Measurements from ENCODE around the gene ELSPBP1. TPM values are rescaled to one million over a fixed set of nuclear protein-coding genes. Genes with fewer than 3 reads are reported as not detected.

The ELSPBP1 gene
- total RNA-seq, 4 donors from 2014 or later, result not detected

DNA sequence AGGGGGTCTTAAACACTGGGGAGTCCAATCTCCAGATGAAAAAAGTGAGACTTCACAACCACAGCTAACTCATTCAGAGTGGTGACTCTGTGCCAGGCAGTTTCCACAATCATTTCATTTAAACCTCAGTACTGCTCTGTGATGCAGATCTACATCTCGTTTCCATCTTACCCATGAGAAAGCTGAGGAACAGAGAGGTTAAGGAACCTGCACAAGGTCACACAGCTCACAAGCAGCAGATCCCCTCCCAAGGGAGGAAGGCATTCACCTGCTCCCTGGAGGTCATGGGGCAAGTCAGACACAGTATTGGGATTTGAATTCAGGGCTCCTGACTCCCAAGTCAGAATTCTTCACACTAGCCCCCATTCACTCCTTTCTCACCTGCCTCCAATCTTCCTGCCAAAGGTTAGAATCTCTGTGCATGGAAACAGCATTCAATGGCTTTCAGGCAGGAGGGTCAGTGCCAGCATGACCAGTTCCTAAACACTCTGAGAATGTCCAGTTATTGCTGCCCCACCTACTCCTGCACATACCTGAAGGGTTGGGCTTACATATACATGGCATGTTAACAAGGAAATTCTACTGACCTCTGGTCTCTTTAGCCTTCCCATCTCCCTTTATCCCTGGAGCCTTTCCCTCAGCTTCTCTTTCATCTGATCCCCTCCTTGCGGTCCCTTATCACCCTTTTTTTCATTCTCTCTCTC, 47.6 kb downstream of the ELSPBP1 start:
- no peaks in the 10 kb centered on the region for H3K36me3 ChIP-seq
- H3K9me3 ChIP-seq, result no peaks in the 10 kb centered on the region
- no peak overlapping the region for H3K4me3 ChIP-seq (replicated peaks in 1 of 3)
- TF ChIP-seq, protein P1, sequence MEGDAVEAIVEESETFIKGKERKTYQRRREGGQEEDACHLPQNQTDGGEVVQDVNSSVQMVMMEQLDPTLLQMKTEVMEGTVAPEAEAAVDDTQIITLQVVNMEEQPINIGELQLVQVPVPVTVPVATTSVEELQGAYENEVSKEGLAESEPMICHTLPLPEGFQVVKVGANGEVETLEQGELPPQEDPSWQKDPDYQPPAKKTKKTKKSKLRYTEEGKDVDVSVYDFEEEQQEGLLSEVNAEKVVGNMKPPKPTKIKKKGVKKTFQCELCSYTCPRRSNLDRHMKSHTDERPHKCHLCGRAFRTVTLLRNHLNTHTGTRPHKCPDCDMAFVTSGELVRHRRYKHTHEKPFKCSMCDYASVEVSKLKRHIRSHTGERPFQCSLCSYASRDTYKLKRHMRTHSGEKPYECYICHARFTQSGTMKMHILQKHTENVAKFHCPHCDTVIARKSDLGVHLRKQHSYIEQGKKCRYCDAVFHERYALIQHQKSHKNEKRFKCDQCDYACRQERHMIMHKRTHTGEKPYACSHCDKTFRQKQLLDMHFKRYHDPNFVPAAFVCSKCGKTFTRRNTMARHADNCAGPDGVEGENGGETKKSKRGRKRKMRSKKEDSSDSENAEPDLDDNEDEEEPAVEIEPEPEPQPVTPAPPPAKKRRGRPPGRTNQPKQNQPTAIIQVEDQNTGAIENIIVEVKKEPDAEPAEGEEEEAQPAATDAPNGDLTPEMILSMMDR (IDR thresholded peaks at IDR 0.05), result no peak
- no peak for TF ChIP-seq POLR2A (IDR thresholded peaks at IDR 0.05)
- H3K27ac ChIP-seq, result no peak overlapping the region
- 69 to 85% methylated on average over 2 of the region's 2 CpGs for WGBS, 2 donors
- no peak for DNase-seq
- intact Hi-C loops (cut with DNase I), result no loop called here
- no peaks in the 10 kb centered on the region for H3K4me1 ChIP-seq
- no peaks in the 10 kb centered on the region for H3K27me3 ChIP-seq

DNA sequence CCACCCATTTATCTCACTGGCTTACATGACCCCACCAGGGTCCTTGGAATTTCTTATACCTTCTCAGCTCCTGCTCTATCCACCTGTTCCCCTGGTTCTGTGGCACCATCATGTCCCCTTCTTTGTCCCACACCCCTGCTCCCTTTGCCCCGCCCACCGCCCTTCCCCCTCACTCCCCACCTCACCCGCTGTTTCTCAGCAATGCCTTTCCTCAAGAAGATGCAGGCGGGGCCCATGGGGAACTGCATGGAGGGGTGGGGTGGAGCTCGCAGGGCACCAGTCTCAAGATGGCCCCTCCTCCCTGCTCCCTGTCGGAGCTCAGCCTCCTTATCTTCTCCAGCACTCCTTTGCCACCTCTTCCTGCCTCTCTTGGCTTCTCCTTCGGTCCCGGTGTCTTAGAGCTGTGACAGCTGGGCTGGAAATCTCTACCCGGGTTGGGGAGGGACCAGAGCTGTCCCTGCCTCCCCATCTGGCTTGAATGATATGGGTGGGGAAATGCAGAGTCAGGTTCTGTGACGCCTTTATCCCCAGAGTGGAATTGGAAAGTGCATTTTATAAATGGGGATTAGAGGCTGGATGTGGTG, 49.3 kb downstream of the ELSPBP1 start, which contains the start of gene CABP5:
Gene CABP5, minus strand, starts transcription at position 405 of the 584 bp plus-strand sequence. Its CDS starts 157 bp downstream, at position 248.
- Histone ChIP-seq H3K36me3 (no peaks in the 10 kb centered on the region), H3K27ac (no peak within 1 kb of the TSS), H3K4me3 (replicated peaks in 1 of 3) (no peak within 1 kb of the TSS), H3K9me3 (no peaks in the 10 kb centered on the region), H3K4me1 (no peaks in the 10 kb centered on the region), H3K27me3 (no peaks in the 10 kb centered on the region)
- WGBS, 2 donors, result 85 to 87% methylated on average over 10 of the region's 10 CpGs
- no peak for TF ChIP-seq POLR2A (IDR thresholded peaks at IDR 0.05)
- TF ChIP-seq, protein P1 (IDR thresholded peaks at IDR 0.05), result no peak
- intact Hi-C loops (cut with DNase I), result no loop called here
- no peak for DNase-seq

DNA sequence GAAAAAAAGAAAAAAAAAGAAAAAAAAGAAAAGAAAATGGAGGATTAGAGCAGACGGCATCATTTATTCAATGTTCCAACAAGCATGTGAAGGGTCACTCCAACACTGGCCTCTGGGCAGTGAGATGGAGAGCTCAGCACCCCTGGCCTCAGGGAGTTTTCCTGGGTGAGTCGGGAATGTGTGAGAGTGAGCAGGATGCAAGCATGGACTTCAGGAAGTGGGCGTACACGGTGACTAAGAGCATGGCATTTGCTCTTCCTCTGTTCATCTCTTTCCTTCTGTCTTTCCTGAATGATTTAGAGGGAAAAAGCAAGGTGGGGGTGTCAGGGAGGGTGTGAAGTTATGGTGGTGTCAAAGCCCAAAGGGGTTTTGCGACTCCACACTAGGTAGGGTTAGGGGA, 50.1 kb downstream of the ELSPBP1 start:
- Histone ChIP-seq H3K9me3 (no peaks in the 10 kb centered on the region), H3K27me3 (no peaks in the 10 kb centered on the region), H3K4me3 (replicated peaks in 1 of 3) (no peak overlapping the region), H3K4me1 (no peaks in the 10 kb centered on the region), H3K36me3 (no peaks in the 10 kb centered on the region), H3K27ac (no peak overlapping the region)
- intact Hi-C loops (cut with DNase I), result no loop called here
- WGBS, 2 donors, result 81 to 87% methylated on average over 5 of the region's 5 CpGs
- DNase-seq, result no peak
- TF ChIP-seq, protein P1 (IDR thresholded peaks at IDR 0.05), result no peak
- no peak for TF ChIP-seq POLR2A (IDR thresholded peaks at IDR 0.05)

DNA sequence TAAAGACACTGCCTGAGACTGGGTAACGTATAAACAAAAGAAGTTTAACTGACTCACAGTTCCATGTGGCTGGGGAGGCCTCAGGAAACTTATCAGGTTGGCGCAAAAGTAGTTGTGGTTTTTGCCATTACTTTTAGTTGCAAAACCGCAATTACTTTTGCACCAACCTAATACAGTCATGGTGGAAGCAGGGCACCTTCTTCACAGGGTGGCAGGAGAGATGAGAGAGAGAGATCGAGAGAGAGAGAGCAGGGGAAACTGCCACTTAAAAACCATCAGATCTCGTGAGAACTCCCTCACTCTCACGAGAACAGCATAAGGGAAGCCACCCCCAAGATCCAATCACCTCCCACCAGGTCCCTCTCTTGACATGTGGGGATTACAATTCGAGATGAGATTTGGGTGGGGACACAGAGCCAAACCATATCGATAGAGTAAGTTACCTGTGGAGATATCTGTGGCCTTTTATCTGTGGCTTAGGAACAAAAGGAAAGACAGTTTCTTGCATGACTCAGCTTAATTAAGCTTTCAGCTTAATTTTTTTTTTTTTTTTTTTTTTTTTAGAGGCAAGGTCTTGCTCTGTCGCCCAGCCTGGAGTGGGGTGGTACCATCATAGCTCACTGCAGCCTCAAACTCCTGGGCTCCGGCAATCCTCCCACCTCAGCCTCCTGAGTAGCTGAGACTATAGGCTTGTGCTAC, 57.1 kb downstream of the ELSPBP1 start:
- Histone ChIP-seq H3K4me1 (no peaks in the 10 kb centered on the region), H3K36me3 (no peaks in the 10 kb centered on the region), H3K27me3 (no peaks in the 10 kb centered on the region), H3K9me3 (no peaks in the 10 kb centered on the region), H3K4me3 (replicated peaks in 1 of 3) (no peak overlapping the region), H3K27ac (no peak overlapping the region)
- TF ChIP-seq, protein P1 (IDR thresholded peaks at IDR 0.05), result no peak
- TF ChIP-seq POLR2A (IDR thresholded peaks at IDR 0.05), result no peak
- DNase-seq, result no peak
- intact Hi-C loops (cut with DNase I), result no loop called here
- WGBS, 2 donors, result 80 to 90% methylated on average over 10 of the region's 10 CpGs

DNA sequence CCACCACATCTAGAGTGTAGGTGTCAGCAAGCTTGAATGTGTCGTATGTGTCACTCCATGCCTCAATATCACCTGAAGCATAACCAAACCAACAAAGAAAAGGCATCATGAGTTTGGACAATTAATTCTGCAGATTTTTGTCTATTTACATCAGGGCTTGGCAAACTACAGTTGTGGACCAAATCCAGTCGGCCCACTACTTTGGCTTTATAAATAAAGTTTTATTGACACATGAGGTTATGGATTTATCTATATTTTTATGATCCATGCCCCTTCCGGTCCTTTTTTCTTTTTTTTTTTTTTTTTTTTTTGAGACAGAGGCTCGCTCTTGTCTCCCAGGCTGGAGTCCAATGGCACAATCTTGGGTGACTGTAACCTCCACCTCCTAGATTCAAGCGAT, 58.6 kb downstream of the ELSPBP1 start:
- Histone ChIP-seq H3K27ac (no peak overlapping the region), H3K9me3 (no peaks in the 10 kb centered on the region), H3K36me3 (no peaks in the 10 kb centered on the region), H3K4me3 (replicated peaks in 1 of 3) (no peak overlapping the region), H3K27me3 (no peaks in the 10 kb centered on the region), H3K4me1 (no peaks in the 10 kb centered on the region)
- 69 to 81% methylated on average over 5 of the region's 5 CpGs for WGBS, 2 donors
- intact Hi-C loops (cut with DNase I), result no loop called here
- no peak for TF ChIP-seq POLR2A (IDR thresholded peaks at IDR 0.05)
- TF ChIP-seq, protein P1 (IDR thresholded peaks at IDR 0.05), result no peak
- DNase-seq, result no peak
